Measurements from ENCODE around the gene PAK3.

GRCh38 chrX:111181951-111182350, 86.0 kb downstream of the PAK3 start:
- no peak for TF ChIP-seq POLR2A (IDR thresholded peaks at IDR 0.05)
- TF ChIP-seq, protein P1, sequence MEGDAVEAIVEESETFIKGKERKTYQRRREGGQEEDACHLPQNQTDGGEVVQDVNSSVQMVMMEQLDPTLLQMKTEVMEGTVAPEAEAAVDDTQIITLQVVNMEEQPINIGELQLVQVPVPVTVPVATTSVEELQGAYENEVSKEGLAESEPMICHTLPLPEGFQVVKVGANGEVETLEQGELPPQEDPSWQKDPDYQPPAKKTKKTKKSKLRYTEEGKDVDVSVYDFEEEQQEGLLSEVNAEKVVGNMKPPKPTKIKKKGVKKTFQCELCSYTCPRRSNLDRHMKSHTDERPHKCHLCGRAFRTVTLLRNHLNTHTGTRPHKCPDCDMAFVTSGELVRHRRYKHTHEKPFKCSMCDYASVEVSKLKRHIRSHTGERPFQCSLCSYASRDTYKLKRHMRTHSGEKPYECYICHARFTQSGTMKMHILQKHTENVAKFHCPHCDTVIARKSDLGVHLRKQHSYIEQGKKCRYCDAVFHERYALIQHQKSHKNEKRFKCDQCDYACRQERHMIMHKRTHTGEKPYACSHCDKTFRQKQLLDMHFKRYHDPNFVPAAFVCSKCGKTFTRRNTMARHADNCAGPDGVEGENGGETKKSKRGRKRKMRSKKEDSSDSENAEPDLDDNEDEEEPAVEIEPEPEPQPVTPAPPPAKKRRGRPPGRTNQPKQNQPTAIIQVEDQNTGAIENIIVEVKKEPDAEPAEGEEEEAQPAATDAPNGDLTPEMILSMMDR (IDR thresholded peaks at IDR 0.05): no peak
- no peak for TF ChIP-seq POLR2AphosphoS5 (IDR thresholded peaks at IDR 0.05)
